Measurements from ENCODE around the gene BZW1.

The BZW1 gene

DNA sequence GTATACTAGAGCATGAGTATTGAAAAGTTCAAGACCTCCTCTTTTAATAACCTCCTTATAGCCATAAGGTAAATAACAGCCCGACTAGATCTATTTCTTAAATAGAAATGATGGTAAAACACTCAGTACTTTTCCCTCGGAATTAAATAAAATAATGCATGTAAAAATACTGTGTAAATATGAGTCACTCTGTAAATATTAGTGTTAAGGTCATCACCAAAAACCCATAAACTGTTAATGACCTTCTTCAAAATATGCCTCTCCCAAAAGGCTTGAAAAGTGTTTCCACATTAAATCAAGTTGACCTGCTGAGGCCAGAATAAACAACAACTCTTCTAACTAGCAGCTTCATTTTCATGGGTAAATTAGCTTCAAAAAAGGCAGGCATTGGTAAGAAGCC, 25.3 kb upstream of the BZW1 start:
- no peak for DNase-seq (ENCODE audit: low read depth, low spot score)
- no peak overlapping the region for H3K27ac ChIP-seq
- H3K9ac ChIP-seq (ENCODE audit: insufficient read length) = no peak overlapping the region
- no peaks in the 10 kb centered on the region for H3K36me3 ChIP-seq (ENCODE audit: insufficient read depth, low read length)
- no peaks in the 10 kb centered on the region for H3K9me3 ChIP-seq (ENCODE audit: low read depth, low read length)
- H3K4me3 ChIP-seq = no peak overlapping the region
- TF ChIP-seq POLR2AphosphoS5 (IDR thresholded peaks at IDR 0.05; ENCODE audit: borderline replicate concordance, low read depth, low read length) = no peak
- TF ChIP-seq FOXP2 (optimal IDR thresholded peaks at IDR 0.05; ENCODE audit: control extremely low read depth, extremely low read length, insufficient read depth) = no peak

- no peak overlapping the region for H3K9ac ChIP-seq (ENCODE audit: insufficient read length)
- no peak overlapping the region for H3K4me3 ChIP-seq
- H3K27ac ChIP-seq = no peak overlapping the region
- no peaks in the 10 kb centered on the region for H3K36me3 ChIP-seq (ENCODE audit: insufficient read depth, low read length)
- no peak for DNase-seq (ENCODE audit: low read depth, low spot score)
- H3K9me3 ChIP-seq (ENCODE audit: low read depth, low read length) = no peaks in the 10 kb centered on the region
- no peak for TF ChIP-seq POLR2AphosphoS5 (IDR thresholded peaks at IDR 0.05; ENCODE audit: borderline replicate concordance, low read depth, low read length)
- no peak for TF ChIP-seq EZH2 (IDR thresholded peaks at IDR 0.05)
- no peak for TF ChIP-seq FOXP2 (optimal IDR thresholded peaks at IDR 0.05; ENCODE audit: control extremely low read depth, extremely low read length, insufficient read depth)
These were observed 24.9 kb upstream of the BZW1 start for GRCh38 chr2:200786826-200787225.

GRCh38 chr2:200787351-200788120, 24.2 kb upstream of the BZW1 start:
- no peaks in the 10 kb centered on the region for H3K36me3 ChIP-seq (ENCODE audit: insufficient read depth, low read length)
- H3K9ac ChIP-seq (ENCODE audit: insufficient read length) = no peak overlapping the region
- H3K27ac ChIP-seq = no peak overlapping the region
- H3K4me3 ChIP-seq = no peak overlapping the region
- no peaks in the 10 kb centered on the region for H3K9me3 ChIP-seq (ENCODE audit: low read depth, low read length)
- DNase-seq (ENCODE audit: low read depth, low spot score) = no peak
- no peak for TF ChIP-seq EZH2 (IDR thresholded peaks at IDR 0.05)
- TF ChIP-seq FOXP2 (optimal IDR thresholded peaks at IDR 0.05; ENCODE audit: control extremely low read depth, extremely low read length, insufficient read depth) = no peak
- no peak for TF ChIP-seq POLR2AphosphoS5 (IDR thresholded peaks at IDR 0.05; ENCODE audit: borderline replicate concordance, low read depth, low read length)

DNA sequence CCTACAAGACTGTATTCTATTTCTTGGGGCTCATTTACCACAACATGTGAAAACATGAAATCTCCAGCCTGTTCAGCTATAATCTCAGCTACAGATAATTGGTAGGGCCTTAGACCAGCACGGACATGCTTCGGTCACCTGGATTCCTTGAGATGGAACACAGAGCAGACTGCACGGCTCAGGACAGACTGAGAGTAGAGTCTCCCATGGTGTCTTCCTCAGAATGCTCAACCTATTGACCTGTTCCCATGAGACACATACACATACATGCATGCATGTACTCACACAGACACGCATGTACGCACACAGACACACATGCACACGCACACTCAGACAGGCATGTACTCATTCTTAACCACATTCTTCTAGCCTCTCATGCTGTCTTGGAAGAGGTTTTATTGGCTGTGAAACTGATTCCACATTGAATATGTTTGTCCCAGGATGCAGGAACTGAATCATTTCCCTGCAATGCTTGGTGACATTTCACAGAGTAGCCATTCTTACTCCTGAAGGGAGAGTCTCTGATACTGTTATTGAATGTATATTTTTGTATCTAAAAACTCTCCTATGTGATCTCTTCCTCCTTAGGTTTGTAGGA, 23.5 kb upstream of the BZW1 start:
- DNase-seq (ENCODE audit: low read depth, low spot score) = no peak
- TF ChIP-seq EZH2 (IDR thresholded peaks at IDR 0.05) = no peak
- no peak for TF ChIP-seq FOXP2 (optimal IDR thresholded peaks at IDR 0.05; ENCODE audit: control extremely low read depth, extremely low read length, insufficient read depth)
- Histone ChIP-seq H3K36me3 (ENCODE audit: insufficient read depth, low read length) (no peaks in the 10 kb centered on the region), H3K4me3 (no peak overlapping the region), H3K9me3 (ENCODE audit: low read depth, low read length) (no peaks in the 10 kb centered on the region), H3K27ac (no peak overlapping the region), H3K9ac (ENCODE audit: insufficient read length) (no peak overlapping the region)

GRCh38 chr2:200790185-200790584, 21.5 kb upstream of the BZW1 start:
- no peak for DNase-seq (ENCODE audit: low read depth, low spot score)
- no peaks in the 10 kb centered on the region for H3K9me3 ChIP-seq (ENCODE audit: low read depth, low read length)
- TF ChIP-seq EZH2 (IDR thresholded peaks at IDR 0.05) = no peak
- no peaks in the 10 kb centered on the region for H3K36me3 ChIP-seq (ENCODE audit: insufficient read depth, low read length)
- no peak overlapping the region for H3K4me3 ChIP-seq
- H3K9ac ChIP-seq (ENCODE audit: insufficient read length) = no peak overlapping the region
- H3K27ac ChIP-seq = no peak overlapping the region

- no peak for DNase-seq (ENCODE audit: low read depth, low spot score)
- no peak for TF ChIP-seq FOXP2 (optimal IDR thresholded peaks at IDR 0.05; ENCODE audit: control extremely low read depth, extremely low read length, insufficient read depth)
- TF ChIP-seq POLR2AphosphoS5 (IDR thresholded peaks at IDR 0.05; ENCODE audit: borderline replicate concordance, low read depth, low read length) = no peak
- no peak for TF ChIP-seq EZH2 (IDR thresholded peaks at IDR 0.05)
- Histone ChIP-seq H3K27ac (no peak overlapping the region), H3K4me3 (no peak overlapping the region), H3K36me3 (ENCODE audit: insufficient read depth, low read length) (no peaks in the 10 kb centered on the region), H3K9ac (ENCODE audit: insufficient read length) (no peak overlapping the region), H3K9me3 (ENCODE audit: low read depth, low read length) (no peaks in the 10 kb centered on the region)
These were observed 19.8 kb upstream of the BZW1 start for GRCh38 chr2:200791905-200792304.

- Histone ChIP-seq H3K27ac (no peak overlapping the region), H3K9me3 (ENCODE audit: low read depth, low read length) (no peaks in the 10 kb centered on the region), H3K36me3 (ENCODE audit: insufficient read depth, low read length) (no peaks in the 10 kb centered on the region), H3K9ac (ENCODE audit: insufficient read length) (no peak overlapping the region), H3K4me3 (no peak overlapping the region)
- DNase-seq (ENCODE audit: low read depth, low spot score) = no peak
- TF ChIP-seq POLR2AphosphoS5 (IDR thresholded peaks at IDR 0.05; ENCODE audit: borderline replicate concordance, low read depth, low read length) (no peak), EZH2 (IDR thresholded peaks at IDR 0.05) (no peak), FOXP2 (optimal IDR thresholded peaks at IDR 0.05; ENCODE audit: control extremely low read depth, extremely low read length, insufficient read depth) (no peak)
These were observed 17.6 kb upstream of the BZW1 start for GRCh38 chr2:200794143-200794542.

- H3K27ac ChIP-seq = no peak overlapping the region
- H3K9ac ChIP-seq (ENCODE audit: insufficient read length) = no peak overlapping the region
- H3K9me3 ChIP-seq (ENCODE audit: low read depth, low read length) = no peaks in the 10 kb centered on the region
- H3K36me3 ChIP-seq (ENCODE audit: insufficient read depth, low read length) = no peaks in the 10 kb centered on the region
- no peak for TF ChIP-seq POLR2AphosphoS5 (IDR thresholded peaks at IDR 0.05; ENCODE audit: borderline replicate concordance, low read depth, low read length)
- TF ChIP-seq FOXP2 (optimal IDR thresholded peaks at IDR 0.05; ENCODE audit: control extremely low read depth, extremely low read length, insufficient read depth) = no peak
- TF ChIP-seq EZH2 (IDR thresholded peaks at IDR 0.05) = no peak
- DNase-seq (ENCODE audit: low read depth, low spot score) = no peak
- H3K4me3 ChIP-seq = no peak overlapping the region
These were observed 16.7 kb upstream of the BZW1 start for GRCh38 chr2:200795028-200795440.

DNA sequence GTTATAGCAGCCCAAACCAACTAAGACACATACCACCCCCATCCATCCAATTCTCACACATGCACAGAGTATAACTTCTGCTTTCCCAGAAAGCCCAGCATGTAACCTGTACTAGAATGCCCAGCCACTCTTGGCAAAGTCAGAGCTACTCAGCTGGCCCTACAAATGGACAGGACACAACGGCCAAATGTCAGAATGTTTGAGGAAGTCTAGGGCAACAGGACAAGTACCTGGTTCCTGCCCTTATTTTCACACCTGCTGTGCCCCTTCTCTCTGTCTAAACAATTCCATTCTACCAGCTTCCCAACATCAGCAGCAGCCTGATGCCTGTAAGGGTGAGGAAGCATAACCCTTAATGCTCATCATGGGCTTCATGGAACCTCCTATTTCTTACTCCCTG, 15.1 kb upstream of the BZW1 start:
- Histone ChIP-seq H3K4me3 (no peak overlapping the region), H3K9me3 (ENCODE audit: low read depth, low read length) (no peaks in the 10 kb centered on the region), H3K36me3 (ENCODE audit: insufficient read depth, low read length) (no peaks in the 10 kb centered on the region), H3K27ac (no peak overlapping the region), H3K9ac (ENCODE audit: insufficient read length) (no peak overlapping the region)
- DNase-seq (ENCODE audit: low read depth, low spot score) = no peak
- no peak for TF ChIP-seq POLR2AphosphoS5 (IDR thresholded peaks at IDR 0.05; ENCODE audit: borderline replicate concordance, low read depth, low read length)
- TF ChIP-seq EZH2 (IDR thresholded peaks at IDR 0.05) = no peak
- no peak for TF ChIP-seq FOXP2 (optimal IDR thresholded peaks at IDR 0.05; ENCODE audit: control extremely low read depth, extremely low read length, insufficient read depth)

Measured in SK-N-MC (cell line).